Posterior cingulate gyrus (tissue), 11 donors: ENCODE data around the gene DRAXIN.

Source experiments
- DNase-seq, 10 donors: peaks; one replicate each; pipeline versions ENCODE4 v3.0.0 to v3.0.0-alpha.2; 2020 to 2021; ENCODE audit warnings: mixed read lengths in 3 of 10
- intact Hi-C: fragments of 100-400 bp; cut with DNase I; formaldehyde crosslinking; loops from one replicate; pipeline ENCODE4 v1.15.1; 2023

Gene DRAXIN

GRCh38 chr1:11654137-11654938 is 37.2 kb upstream of the DRAXIN start, which contains the start of the genes FBXO2 and FBXO44:
FBXO2 (minus strand) TSS chr1:11654429; CDS start chr1:11654340, 89 bp downstream.
FBXO44 (plus strand) TSS chr1:11654877; CDS start chr1:11655836, 959 bp downstream.
- intact Hi-C loops = loop anchor here (10.0 kb wide), 1 partner anchor 150 kb away; the partner anchor contains the start of genes CLCN6 and MTHFR
- DNase-seq = peak in 5 of 10 donors; percentile 52 to 96 (median 64)

- no peak for DNase-seq
- intact Hi-C loops = loop anchor here (10.0 kb wide), 1 partner anchor 150 kb away; the partner anchor contains the start of genes CLCN6 and MTHFR
These were observed 36.3 kb upstream of the DRAXIN start for GRCh38 chr1:11654939-11655808.

DNA sequence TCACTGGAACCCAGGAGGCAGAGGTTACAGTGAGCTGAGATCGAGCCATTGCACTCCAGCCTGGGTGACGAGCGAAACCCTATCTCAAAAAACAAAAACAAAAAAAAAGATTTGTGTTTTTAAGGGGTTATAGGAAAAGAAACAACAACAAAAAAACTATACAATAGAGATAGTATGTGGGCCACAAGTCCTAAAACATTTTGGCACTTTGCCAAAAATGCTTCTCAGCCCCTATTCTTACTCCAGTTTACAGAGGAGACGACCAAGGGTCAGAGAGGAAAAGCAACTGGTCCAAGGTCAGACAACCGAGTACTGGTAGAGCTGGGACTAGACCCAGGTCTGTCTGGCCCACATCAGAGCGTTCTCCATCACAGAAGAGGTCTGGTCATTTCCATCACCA is 33.9 kb upstream of the DRAXIN start:
- DNase-seq = no peak
- intact Hi-C loops = loop anchor here (10.0 kb wide), 1 partner anchor 147 kb away; the partner anchor contains the start of genes CLCN6 and MTHFR

GRCh38 chr1:11658542-11658941 is 33.0 kb upstream of the DRAXIN start:
- no peak for DNase-seq
- intact Hi-C loops = loop anchor here (10.0 kb wide), 1 partner anchor 146 kb away; the partner anchor contains the start of genes CLCN6 and MTHFR

GRCh38 chr1:11659748-11660147 is 31.8 kb upstream of the DRAXIN start:
- intact Hi-C loops = loop anchor here (10.0 kb wide), 1 partner anchor 145 kb away; the partner anchor contains the start of genes CLCN6 and MTHFR
- DNase-seq = no peak

- intact Hi-C loops = no loop called here
These were observed 30.4 kb upstream of the DRAXIN start for GRCh38 chr1:11661103-11661502.

GRCh38 chr1:11664336-11665065 is 27.0 kb upstream of the DRAXIN start:
- peak in 2 of 10 donors; percentile 89 for DNase-seq
- intact Hi-C loops = no loop called here

More at GRCh38 chr1:11661103-11661502, 30.4 kb upstream of the DRAXIN start:
- DNase-seq = no peak

GRCh38 chr1:11668516-11668915 is 23.0 kb upstream of the DRAXIN start:
- intact Hi-C loops = no loop called here
- DNase-seq = peak in 1 of 10 donors; percentile 63

GRCh38 chr1:11670747-11671146 is 20.8 kb upstream of the DRAXIN start:
- intact Hi-C loops = no loop called here
- no peak for DNase-seq

- DNase-seq = no peak
- intact Hi-C loops = no loop called here
These were observed 20.3 kb upstream of the DRAXIN start for GRCh38 chr1:11671205-11671543.

- intact Hi-C loops = no loop called here
- no peak for DNase-seq
These were observed 19.8 kb upstream of the DRAXIN start for GRCh38 chr1:11671544-11672286.

DNA sequence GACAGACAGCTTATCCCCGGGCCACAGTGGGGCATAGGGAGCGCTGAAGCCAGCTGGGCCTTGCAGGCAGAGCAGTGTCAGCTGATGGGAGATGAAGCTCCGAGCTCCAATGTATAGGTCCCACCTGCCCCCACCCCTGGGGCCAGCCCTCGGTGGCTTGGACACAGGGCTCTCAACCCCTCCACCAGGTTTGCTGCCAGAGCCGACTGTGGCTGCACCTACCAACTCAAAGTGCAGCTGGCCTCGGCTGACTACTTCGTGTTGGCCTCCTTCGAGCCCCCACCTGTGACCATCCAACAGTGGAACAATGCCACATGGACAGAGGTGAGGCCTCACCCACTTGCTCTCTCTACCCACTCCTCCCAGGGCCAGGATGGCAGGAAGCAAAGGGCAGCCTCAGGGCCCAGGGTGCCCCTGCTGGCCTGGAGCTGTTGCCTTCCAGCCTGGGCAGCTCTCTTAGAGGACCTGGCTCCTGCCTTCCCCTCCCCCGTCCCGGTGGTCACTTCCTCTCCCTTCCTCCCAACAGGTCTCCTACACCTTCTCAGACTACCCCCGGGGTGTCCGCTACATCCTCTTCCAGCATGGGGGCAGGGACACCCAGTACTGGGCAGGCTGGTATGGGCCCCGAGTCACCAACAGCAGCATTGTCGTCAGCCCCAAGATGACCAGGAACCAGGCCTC is 18.3 kb upstream of the DRAXIN start:
- intact Hi-C loops = no loop called here
- DNase-seq = peak in 1 of 10 donors; percentile 48

DNA sequence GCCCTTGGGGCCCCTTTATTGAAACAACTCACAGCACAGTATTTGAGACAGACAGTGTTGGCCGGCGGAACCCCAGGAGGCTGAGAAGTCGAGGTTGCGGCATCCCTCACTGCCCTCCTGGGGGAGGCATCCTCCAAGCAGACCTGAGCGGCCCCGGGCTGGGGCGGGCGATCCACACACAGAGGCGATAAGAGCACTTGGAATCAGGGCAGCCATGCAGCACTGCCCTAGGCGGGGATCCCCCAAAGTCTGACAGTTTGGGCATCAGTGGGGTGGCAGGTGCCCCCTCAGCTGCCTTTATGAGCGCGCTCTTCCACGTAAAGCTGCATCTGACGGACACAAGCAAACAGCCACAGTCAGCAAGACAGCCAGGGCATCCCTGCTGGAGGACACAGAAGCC is 17.0 kb upstream of the DRAXIN start:
- intact Hi-C loops = no loop called here
- peak in 1 of 10 donors; percentile 24 for DNase-seq

GRCh38 chr1:11675325-11675724 is 16.2 kb upstream of the DRAXIN start:
- intact Hi-C loops = no loop called here
- DNase-seq = peak in 1 of 10 donors; percentile 28

- intact Hi-C loops = loop anchor here (1.0 kb wide), 1 partner anchor 44 kb away; no protein-coding TSS in a partner anchor
These were observed 15.0 kb upstream of the DRAXIN start for GRCh38 chr1:11676386-11677103.

DNA sequence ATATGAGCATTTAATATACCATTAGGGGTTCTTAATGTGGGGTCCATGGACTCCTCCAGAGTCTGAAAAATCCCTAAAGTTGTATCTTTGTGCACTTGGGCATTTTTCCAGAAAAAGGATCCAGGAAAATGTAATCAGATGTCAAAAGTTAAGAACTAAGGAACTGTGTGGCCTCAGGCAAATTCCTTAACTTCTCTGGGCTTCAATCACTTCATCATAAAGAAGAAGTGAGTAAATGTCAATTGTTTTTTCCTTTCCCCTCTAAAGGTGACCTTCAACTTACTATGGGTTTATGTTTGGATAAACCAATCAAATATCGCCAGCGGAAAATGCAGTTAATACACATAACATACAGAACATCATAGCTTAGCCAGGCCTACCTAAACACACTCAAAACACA is 13.1 kb upstream of the DRAXIN start:
- intact Hi-C loops = no loop called here
- no peak for DNase-seq

More at GRCh38 chr1:11676386-11677103, 15.0 kb upstream of the DRAXIN start:
- peak in 1 of 10 donors; percentile 11 for DNase-seq

DNA sequence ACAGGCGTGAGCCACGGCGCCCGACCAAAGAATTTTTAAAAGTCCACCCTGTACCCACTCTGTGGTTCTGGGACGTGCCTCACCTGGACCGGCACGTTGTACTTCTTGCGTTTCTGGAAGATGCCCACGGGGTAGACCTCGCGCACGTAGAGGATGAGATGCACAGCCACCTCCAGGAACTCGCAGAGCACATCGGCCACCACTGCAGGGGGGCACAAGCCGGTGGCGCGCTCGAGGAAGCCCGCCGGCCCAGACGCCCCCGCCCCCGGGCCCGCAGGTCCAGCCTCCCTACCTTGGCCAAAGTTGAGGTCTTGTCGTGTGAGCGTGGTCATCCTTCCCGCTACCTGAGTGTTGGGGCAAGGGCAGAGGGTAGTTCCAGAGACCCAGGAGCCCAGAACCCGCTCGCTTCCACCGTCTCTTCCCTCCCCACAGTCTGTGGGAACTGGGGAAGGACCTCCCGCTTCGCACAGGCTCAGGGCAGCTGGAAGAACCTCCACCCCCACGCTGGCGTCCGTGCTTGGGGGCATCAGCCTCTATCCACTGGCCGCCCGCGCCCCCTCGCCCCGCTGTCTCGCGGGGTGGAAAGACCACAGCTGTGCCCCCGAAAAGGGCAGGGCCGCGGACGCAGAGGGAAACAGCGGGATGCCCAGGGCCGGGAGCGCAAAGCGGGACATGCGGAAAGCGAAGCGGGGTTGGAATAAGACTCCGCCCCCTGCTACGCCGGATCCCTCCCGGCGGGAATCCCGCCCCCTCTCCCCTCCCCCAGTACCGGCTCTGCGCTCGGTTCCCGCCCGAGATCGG is 11.0 kb upstream of the DRAXIN start:
- intact Hi-C loops = loop anchor here (1.0 kb wide), 1 partner anchor 21 kb away; no protein-coding TSS in a partner anchor
- DNase-seq = peak in 1 of 10 donors; percentile 28
